RWPE1 (cell line): ENCODE measurements around the gene TOX2.
A peak's percentile ranks its signal among the peaks of the same experiment; 100 is the strongest.

Experiments
- CTCF ChIA-PET: fragments of 350-600 bp; sonication (Branson Sonifier 250); formaldehyde crosslinking; extraction: SDS; loops from one replicate; lab custom pipeline; 2021; lab: Yijun Ruan, JAX
- POLR2A ChIA-PET: fragments of 400-600 bp; formaldehyde crosslinking; extraction: SDS; loops from one replicate; lab custom pipeline; 2020; ENCODE audit warnings: antibody characterized with exemption; ENCODE audit not compliant: low non-redundant PET; lab: Yijun Ruan, JAX
- DNase-seq: peaks from one replicate; pipeline ENCODE4 v3.0.0; 2012; ENCODE audit warnings: low spot score
- H3K27ac ChIP-seq: fragments of 450-650 bp; 2 replicates; pipeline ENCODE4 v1.5.1; 2017
- CTCF ChIP-seq: fragments of 450-650 bp; conservative IDR thresholded peaks from 2 replicates; pipeline ENCODE4 v1.5.1; 2017; ENCODE audit warnings: low read depth, mild to moderate bottlenecking

TOX2 gene

GRCh38 chr20:44016525-44016924 lies 101.9 kb downstream of the TOX2 start:
- ChIA-PET CTCF (interaction anchor here (0.9 kb wide), 1 partner anchor 266 kb away, joined by 3 read pairs; no protein-coding TSS in a partner anchor), POLR2A (no interaction called here)
- H3K27ac ChIP-seq, result no peak overlapping the region
- no peak for DNase-seq
- TF ChIP-seq CTCF, result no peak

- POLR2A ChIA-PET, result interaction anchor here (0.6 kb wide), 1 partner anchor 72 kb away, joined by 3 read pairs; no protein-coding TSS in a partner anchor
- no peak overlapping the region for H3K27ac ChIP-seq
- no peak for TF ChIP-seq CTCF
- DNase-seq, result no peak
- CTCF ChIA-PET, result interaction anchor here (0.9 kb wide), 1 partner anchor 267 kb away, joined by 3 read pairs; no protein-coding TSS in a partner anchor
These were observed 102.6 kb downstream of the TOX2 start for GRCh38 chr20:44017211-44017610.

DNA sequence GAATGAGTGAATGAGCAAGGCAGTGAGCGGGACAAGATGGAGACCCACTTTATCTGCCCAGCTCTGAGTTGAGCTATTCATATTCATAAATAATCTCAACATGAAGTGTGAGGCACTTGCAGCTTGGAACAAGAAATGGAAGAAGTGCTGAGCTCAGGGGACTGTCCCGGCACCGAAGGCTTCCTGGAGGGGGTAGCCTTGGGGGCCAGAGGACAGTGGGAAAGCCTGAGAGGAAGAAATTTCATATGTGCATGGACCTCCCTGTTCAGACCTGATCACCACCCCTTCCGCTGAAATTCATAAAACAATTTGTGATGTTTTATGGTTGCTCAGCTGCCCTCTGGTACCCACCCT lies 103.2 kb downstream of the TOX2 start:
- H3K27ac ChIP-seq, result peak overlapping the region; percentile 40
- no peak for TF ChIP-seq CTCF
- ChIA-PET CTCF (interaction anchor here (0.6 to 0.7 kb wide), 2 partner anchors 104 to 160 kb away, joined by 3 to 4 read pairs; no protein-coding TSS in a partner anchor), POLR2A (interaction anchor here (0.6 kb wide), 1 partner anchor 73 kb away, joined by 3 read pairs; no protein-coding TSS in a partner anchor)
- DNase-seq, result peak; percentile 20

DNA sequence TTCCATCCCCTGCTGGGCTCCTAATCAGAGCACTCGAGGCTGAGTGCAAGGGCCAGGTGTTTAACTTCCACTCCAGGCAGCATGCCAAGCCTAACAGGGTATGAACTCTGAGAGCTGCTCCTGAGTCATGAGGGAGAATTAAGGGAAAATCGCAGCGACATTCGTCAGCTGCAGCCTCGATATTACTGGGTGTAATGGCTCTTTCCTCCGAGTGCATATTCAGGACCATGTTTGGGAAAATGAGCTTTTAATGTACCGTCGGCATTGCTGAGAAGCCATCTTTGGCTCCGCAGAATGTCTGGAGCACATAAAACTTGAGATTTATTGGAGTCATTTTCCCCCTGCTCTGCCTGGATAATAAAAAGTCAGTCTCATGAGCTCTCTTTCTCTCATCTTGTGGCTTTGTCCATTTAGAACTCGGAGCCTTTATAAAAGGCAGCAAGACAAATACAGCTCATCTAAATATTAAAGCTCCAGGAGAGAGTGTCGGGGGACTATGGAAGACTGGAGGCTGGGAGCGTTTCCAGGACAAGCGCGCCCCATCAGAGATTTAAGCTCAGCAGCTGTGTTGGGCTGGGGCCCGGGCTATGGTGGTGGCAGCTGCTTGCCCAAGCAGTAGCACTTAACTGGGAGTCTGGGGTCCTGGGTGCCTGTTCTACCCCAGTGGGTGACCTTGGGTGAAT lies 103.7 kb downstream of the TOX2 start:
- ChIA-PET POLR2A (no interaction called here), CTCF (interaction anchor here (0.6 to 0.7 kb wide), 2 partner anchors 104 to 159 kb away, joined by 3 to 4 read pairs; no protein-coding TSS in a partner anchor)
- peak; percentile 92 for DNase-seq
- no peak for TF ChIP-seq CTCF
- peak overlapping the region; percentile 40 for H3K27ac ChIP-seq

DNA sequence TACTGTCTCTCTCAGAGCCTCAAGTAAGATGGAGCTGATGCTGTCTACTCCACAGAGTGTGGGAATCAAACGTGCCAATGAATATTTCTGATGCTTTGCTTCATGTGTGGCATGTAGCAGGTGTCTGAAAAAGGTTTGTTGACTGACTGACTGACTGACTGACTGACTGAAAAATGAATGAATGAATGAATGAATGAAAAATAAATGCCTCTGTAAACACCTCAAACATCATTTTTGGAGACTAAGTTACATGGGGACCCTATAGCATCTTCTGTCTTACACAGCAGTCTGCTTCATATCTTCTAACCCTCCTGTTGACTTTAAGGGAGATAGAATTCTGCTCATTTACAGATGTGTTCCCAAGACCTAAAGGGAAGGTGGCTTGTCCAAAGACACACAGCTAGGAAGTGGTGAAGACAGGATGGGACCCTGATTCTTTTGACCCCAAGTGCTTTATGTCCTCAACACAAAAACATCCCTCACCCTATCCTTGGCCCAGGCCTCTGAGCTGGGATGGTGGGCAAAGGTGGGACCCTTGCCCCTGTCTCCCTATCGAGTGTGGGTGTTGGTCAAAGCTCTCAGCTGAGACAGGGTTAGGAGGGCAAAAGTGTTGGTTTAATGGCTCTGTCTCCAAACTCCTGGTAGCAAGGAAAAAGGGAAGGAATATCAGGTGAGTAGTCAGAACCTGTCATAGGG lies 104.4 kb downstream of the TOX2 start:
- H3K27ac ChIP-seq, result peak overlapping the region; percentile 40; the same call in 1 of the 2 replicates
- ChIA-PET POLR2A (interaction anchor here (0.5 kb wide), 1 partner anchor 120 kb away, joined by 3 read pairs; no protein-coding TSS in a partner anchor), CTCF (interaction anchor here (0.7 kb wide), 2 partner anchors 198 to 481 kb away, joined by 3 read pairs; no protein-coding TSS in a partner anchor)
- DNase-seq, result no peak
- TF ChIP-seq CTCF, result no peak

GRCh38 chr20:44019638-44020335 lies 105.1 kb downstream of the TOX2 start:
- POLR2A ChIA-PET, result interaction anchor here (0.5 kb wide), 1 partner anchor 121 kb away, joined by 3 read pairs; no protein-coding TSS in a partner anchor
- no peak for TF ChIP-seq CTCF
- DNase-seq, result no peak
- CTCF ChIA-PET, result interaction anchor here (0.7 kb wide), 2 partner anchors 197 to 482 kb away, joined by 3 read pairs; no protein-coding TSS in a partner anchor
- no peak overlapping the region for H3K27ac ChIP-seq
